Kidney (tissue), 14 donors: ENCODE measurements around the gene EMP2. TPM values are rescaled to one million over a fixed set of nuclear protein-coding genes. Genes with fewer than 3 reads are reported as not detected.
A peak's percentile ranks its signal among the peaks of the same experiment; 100 is the strongest.

ENCODE experiments used
- DNase-seq, 5 donors: peaks; one replicate each; pipeline ENCODE4 v3.0.0-alpha.2; 2013 to 2020
- FAIRE-seq: peaks from 2 replicates; lab custom pipeline; 2012; peaks lifted over from hg19 to GRCh38; lab: Jason Lieb, UNC
- H3K27ac ChIP-seq, 2 donors: one replicate each; pipeline ENCODE4 v1.7.0; 2013; ENCODE audit warnings: low read depth in 2 of 2, low read length in 2 of 2, inconsistent platforms in 1 of 2
- H3K27me3 ChIP-seq: one replicate; pipeline ENCODE4 v1.7.1; 2013; ENCODE audit warnings: low read length, inconsistent platforms; ENCODE audit not compliant: control insufficient read depth, insufficient read depth
- H3K36me3 ChIP-seq, 3 donors: one replicate each; pipeline versions ENCODE4 v1.7.0 to v1.7.1; 2013; ENCODE audit warnings: low read length in 3 of 3, control low read depth in 1 of 3, inconsistent platforms in 1 of 3; ENCODE audit not compliant: insufficient read depth in 3 of 3, control insufficient read depth in 2 of 3
- H3K4me1 ChIP-seq, 3 donors: one replicate each; pipeline versions ENCODE4 v1.7.0 to v1.7.1; 2013; ENCODE audit warnings: low read length in 3 of 3, inconsistent platforms in 1 of 3, low read depth in 1 of 3; ENCODE audit not compliant: control insufficient read depth in 2 of 3, insufficient read depth in 2 of 3
- H3K4me3 ChIP-seq, 3 donors: one replicate each; pipeline versions ENCODE4 v1.7.0 to v1.8.1; 2013; ENCODE audit warnings: low read length in 3 of 3, control low read depth in 1 of 3, inconsistent platforms in 1 of 3
- H3K9ac ChIP-seq, 3 donors: one replicate each; pipeline versions ENCODE4 v1.7.0 to v1.7.1; 2013; ENCODE audit warnings: low read length in 3 of 3, control low read depth in 1 of 3, inconsistent platforms in 1 of 3
- H3K9me3 ChIP-seq, 3 donors: one replicate each; pipeline versions ENCODE4 v1.7.0 to v1.7.1; 2013; ENCODE audit warnings: low read length in 3 of 3, control low read depth in 1 of 3, inconsistent platforms in 1 of 3; ENCODE audit not compliant: control insufficient read depth in 2 of 3, insufficient read depth in 1 of 3
- intact Hi-C: fragments of 100-400 bp; cut with DNase I; formaldehyde crosslinking; loops from one replicate; pipeline ENCODE4 v1.11.1; 2022
- polyA plus RNA-seq: library from polyadenylated mRNA; stranded (reverse); fragments of 350-450 nt; fragmentation: Illumina TruSeq; extraction: RNeasy Lipid Tissue Mini Kit (QIAGEN cat#74804); gene quantifications from one replicate; pipeline ENCODE4 v1.2.3, GENCODE V29; 2014; ENCODE audit warnings: low read depth, low replicate concordance; ENCODE audit not compliant: insufficient read depth
- total RNA-seq: library from RNA; stranded (reverse); fragmentation: NEBNext Ultra II Directional; extraction: Animal tissue kit (Norgen Biotek cat#: 25700); gene quantifications from one replicate; pipeline ENCODE4 v1.2.1, GENCODE V29; 2021
- TF ChIP-seq, protein P1 (sequence below): IDR thresholded peaks from 3 replicates; pipeline ENCODE4 v1.5.1; 2012; ENCODE audit warnings: mild to moderate bottlenecking, moderate library complexity, borderline replicate concordance; ENCODE audit not compliant: insufficient read depth; ENCODE audit errors: extremely low read depth
- donor health status: control.
- donor health status: control.
- donor health status: control.
- donor health status: control.
- donor health status: control.
- donor health status: DM: yes; HTN: yes; CAD: no.
- donor health status: Normal renal cell carcinoma (clear cell type).

Gene EMP2
- total and polyA plus RNA-seq, 2 donors from 2014 or later: 14.5 to 25.8 TPM

DNA sequence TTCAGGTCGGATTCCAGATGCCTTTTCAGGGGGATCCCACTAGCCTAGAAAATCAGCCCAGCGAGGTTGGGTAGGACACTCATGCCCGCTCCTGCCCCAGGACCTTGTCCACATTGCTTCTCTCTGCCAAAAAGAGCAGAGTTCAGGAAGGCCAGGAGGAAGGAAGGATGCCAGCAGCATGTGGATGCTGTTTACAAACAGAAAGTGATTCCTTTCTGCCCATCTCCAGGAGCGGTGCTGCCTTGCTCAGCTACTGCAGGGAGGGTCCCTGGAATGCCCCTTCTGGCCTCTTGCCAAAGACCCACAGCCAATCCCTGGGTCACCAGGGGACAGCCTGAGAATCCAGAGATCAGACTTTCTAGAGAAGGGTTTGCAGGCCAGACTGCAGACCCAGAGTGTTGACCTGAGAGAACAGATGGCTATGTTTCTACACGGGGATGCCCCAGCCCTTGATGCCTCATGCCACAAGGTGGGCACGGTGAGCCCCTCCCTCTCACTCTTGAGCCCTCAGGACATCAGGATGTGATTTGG, 32.3 kb upstream of the EMP2 start:
- H3K9me3 ChIP-seq: no peaks in the 10 kb centered on the region
- H3K9ac ChIP-seq: no peak overlapping the region
- no peak overlapping the region for H3K4me3 ChIP-seq
- H3K36me3 ChIP-seq: no peaks in the 10 kb centered on the region
- intact Hi-C loops: no loop called here
- H3K27me3 ChIP-seq: no peaks in the 10 kb centered on the region
- H3K4me1 ChIP-seq: no peaks in the 10 kb centered on the region
- TF ChIP-seq, protein P1, sequence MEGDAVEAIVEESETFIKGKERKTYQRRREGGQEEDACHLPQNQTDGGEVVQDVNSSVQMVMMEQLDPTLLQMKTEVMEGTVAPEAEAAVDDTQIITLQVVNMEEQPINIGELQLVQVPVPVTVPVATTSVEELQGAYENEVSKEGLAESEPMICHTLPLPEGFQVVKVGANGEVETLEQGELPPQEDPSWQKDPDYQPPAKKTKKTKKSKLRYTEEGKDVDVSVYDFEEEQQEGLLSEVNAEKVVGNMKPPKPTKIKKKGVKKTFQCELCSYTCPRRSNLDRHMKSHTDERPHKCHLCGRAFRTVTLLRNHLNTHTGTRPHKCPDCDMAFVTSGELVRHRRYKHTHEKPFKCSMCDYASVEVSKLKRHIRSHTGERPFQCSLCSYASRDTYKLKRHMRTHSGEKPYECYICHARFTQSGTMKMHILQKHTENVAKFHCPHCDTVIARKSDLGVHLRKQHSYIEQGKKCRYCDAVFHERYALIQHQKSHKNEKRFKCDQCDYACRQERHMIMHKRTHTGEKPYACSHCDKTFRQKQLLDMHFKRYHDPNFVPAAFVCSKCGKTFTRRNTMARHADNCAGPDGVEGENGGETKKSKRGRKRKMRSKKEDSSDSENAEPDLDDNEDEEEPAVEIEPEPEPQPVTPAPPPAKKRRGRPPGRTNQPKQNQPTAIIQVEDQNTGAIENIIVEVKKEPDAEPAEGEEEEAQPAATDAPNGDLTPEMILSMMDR: no peak
- no peak overlapping the region for H3K27ac ChIP-seq
- FAIRE-seq (no peak), DNase-seq (peak in 1 of 5 donors; percentile 14)

DNA sequence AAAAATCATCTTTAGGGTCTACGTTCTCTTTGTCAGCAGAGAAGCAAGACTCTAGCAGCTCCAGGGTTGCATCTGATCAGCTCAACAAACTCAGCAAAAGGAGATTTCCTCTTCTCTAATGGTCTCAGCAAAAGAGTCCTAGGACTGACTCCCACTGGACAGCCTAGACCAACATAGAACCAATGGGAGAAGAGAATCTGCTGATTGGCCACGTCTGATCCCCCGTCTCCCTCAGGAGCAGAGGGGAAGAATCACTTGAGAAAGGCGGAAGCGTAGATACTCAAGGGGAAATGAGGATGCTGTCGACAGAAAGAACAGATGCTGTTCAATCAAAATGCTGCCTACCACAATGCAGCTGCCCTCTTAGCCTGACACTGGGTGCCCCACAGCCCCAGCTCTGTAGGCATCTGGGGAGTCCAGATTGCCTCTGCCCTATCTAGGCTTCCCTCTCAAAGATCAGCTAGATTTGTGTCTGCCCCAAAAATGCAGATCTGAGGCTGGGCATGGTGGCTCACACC, 31.5 kb upstream of the EMP2 start:
- DNase-seq (no peak), FAIRE-seq (no peak)
- TF ChIP-seq, protein P1: no peak
- H3K27me3 ChIP-seq: no peaks in the 10 kb centered on the region
- no peak overlapping the region for H3K27ac ChIP-seq
- H3K36me3 ChIP-seq: no peaks in the 10 kb centered on the region
- no peaks in the 10 kb centered on the region for H3K4me1 ChIP-seq
- H3K9me3 ChIP-seq: no peaks in the 10 kb centered on the region
- H3K9ac ChIP-seq: no peak overlapping the region
- intact Hi-C loops: no loop called here
- no peak overlapping the region for H3K4me3 ChIP-seq

- H3K27me3 ChIP-seq: no peaks in the 10 kb centered on the region
- no peak for FAIRE-seq
- intact Hi-C loops: no loop called here
- no peak overlapping the region for H3K27ac ChIP-seq
- H3K9ac ChIP-seq: no peak overlapping the region
- H3K36me3 ChIP-seq: no peaks in the 10 kb centered on the region
- TF ChIP-seq, protein P1: no peak
- no peaks in the 10 kb centered on the region for H3K4me1 ChIP-seq
- no peak overlapping the region for H3K4me3 ChIP-seq
- DNase-seq: peak in 1 of 5 donors; percentile 18
- no peaks in the 10 kb centered on the region for H3K9me3 ChIP-seq
Observed at GRCh38 chr16:10610499-10611184, 30.2 kb upstream of the EMP2 start.
